Transverse colon (tissue), 4 donors: Measurements from ENCODE around the gene VWCE.

Source experiments
- CTCF ChIP-seq, 5 experiments: fragments of 200-600 bp in 3 of 5; fragments of 450-650 bp in 2 of 5; sonication (generic) in 3 of 5; IDR thresholded peaks; 1 replicate in 2 of 5; 2 replicates in 3 of 5; pipeline ENCODE4 v1.5.1; 2016 to 2017; ENCODE audit warnings: antibody characterized with exemption in 5 of 5, inconsistent platforms in 3 of 5, mild to moderate bottlenecking in 2 of 5, moderate library complexity in 1 of 5
- POLR2AphosphoS5 ChIP-seq, 3 donors: sonication (generic); formaldehyde crosslinking; IDR thresholded peaks; one replicate each; pipeline ENCODE4 v1.6.1; 2016; ENCODE audit warnings: antibody characterized with exemption in 3 of 3

- TF ChIP-seq POLR2AphosphoS5 (IDR thresholded peaks at IDR 0.05) = no peak
- no peak for TF ChIP-seq CTCF (IDR thresholded peaks at IDR 0.05)
Measured at GRCh38 chr11:61283613-61284012, 11.5 kb downstream of the VWCE start.
